Activated naive CD4-positive, alpha-beta T cell treated with anti-CD3 and anti-CD28 coated beads, Interleukin-2, amount 50 U/mL, for 16 hours (primary cell): ENCODE data around the gene CERK.

Experiments used
- DNase-seq: peaks from one replicate; pipeline ENCODE4 v3.0.0-alpha.2; 2020

The CERK gene

DNA sequence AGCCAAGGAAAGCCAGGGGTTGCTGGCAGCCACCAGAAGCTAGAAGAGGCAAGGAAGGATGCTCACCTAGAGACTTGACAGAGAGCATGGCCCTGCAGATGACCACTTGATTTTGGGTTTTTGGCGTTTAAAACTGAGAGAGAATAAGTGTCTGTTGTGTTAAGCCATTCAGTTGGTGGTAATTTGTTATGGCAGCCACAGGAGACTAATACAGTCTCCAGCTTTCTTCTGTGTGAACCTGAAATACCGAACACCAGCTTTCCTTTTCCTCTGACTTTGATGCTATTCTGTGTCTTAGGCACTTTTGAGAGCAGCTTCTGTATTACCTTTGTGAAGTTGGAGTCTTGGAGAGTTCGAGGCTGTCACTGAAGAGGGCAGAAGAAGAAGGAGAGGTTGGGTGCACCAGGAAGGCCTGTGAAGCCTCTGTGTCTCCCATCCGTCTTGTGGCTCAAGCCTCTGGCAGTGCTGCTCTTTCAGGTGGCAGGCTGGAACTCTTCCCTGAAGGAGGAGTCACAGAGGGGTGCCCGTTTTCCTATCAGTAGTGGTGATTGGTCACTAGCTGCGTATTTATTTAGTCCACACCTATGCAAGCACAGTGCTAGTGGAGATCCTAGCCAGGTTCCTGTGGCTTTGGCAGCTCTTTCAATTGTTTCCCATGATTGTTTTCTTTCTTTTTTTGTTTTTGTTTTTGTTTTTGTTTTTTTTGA lies 26.9 kb upstream of the CERK start:
- DNase-seq: no peak

GRCh38 chr22:46764140-46764680 lies 26.2 kb upstream of the CERK start:
- no peak for DNase-seq

DNA sequence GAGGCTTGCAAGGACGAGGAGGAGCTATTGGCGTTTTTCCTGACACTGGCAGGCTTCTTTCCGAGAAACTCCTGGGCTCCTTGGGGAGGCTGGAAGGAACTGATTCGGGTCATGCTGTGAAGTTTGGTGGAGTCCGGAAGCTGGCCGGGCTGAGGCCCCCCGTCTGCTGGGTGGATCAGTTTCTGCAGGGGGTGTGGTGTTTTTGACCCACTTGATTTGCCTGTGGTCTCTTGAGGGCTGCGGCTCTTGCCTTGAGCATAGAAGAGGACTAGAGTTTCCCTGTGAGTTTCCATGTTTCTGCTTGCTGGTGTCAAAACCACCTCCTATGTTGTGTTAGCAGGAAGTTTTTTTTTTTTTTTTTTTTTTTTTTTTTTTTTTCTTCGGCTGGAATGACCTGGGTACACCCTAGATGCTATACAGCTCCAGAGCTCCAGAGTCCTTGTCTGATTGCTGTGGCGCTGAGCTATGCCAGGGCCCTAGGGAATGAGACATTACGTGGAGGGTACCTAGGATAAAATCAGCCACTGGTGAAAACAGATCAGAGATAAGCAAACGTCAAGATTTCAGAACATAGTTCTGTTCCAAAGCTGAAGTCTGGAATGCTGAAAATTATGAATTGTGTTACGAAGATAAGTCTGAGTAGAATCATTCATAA lies 25.1 kb upstream of the CERK start:
- no peak for DNase-seq

DNA sequence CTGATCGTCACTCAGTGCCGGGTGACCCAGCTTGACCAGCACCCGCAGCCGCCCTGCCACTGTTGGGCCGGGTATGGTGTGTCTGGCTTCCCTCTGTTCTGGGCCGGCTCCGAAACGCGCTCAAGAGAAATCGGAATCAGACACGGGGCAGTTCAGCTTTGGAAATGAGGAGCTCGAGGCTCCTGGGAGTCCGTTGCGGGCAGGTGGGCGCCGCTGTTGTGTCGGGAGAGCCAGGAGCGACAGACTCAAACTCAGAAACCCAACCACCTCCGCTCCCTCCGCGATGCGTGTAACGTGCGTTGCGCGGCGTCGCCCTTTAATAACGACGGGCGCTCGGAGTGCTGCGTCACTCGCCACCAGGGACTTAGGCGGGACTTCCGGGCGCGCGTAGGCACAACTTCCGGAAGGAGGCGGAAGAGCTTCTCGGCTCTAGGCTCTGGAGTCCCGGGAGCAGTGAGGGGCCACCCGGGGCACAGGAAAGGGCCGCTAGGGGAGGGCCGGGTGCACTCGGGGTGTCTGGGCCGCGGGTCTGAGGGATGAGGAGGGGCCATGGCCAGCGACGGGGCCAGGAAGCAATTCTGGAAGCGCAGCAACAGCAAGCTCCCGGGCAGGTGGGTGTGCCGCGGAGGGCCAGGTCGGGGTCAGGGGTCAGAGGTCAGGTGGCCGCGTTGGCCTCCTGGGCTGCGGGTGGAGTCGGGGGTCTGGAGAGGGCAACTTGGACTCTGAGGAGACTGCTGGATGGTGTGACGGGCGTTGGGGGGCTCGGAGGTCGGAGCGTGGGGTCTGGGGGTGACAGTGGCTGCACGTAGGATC lies 24.4 kb upstream of the CERK start, which contains the start of gene TBC1D22A:
TSS of gene TBC1D22A (plus strand) at position 413 of the 813 bp plus-strand sequence. CDS start at position 550, 137 bp downstream.
- peak; percentile 96 for DNase-seq

DNA sequence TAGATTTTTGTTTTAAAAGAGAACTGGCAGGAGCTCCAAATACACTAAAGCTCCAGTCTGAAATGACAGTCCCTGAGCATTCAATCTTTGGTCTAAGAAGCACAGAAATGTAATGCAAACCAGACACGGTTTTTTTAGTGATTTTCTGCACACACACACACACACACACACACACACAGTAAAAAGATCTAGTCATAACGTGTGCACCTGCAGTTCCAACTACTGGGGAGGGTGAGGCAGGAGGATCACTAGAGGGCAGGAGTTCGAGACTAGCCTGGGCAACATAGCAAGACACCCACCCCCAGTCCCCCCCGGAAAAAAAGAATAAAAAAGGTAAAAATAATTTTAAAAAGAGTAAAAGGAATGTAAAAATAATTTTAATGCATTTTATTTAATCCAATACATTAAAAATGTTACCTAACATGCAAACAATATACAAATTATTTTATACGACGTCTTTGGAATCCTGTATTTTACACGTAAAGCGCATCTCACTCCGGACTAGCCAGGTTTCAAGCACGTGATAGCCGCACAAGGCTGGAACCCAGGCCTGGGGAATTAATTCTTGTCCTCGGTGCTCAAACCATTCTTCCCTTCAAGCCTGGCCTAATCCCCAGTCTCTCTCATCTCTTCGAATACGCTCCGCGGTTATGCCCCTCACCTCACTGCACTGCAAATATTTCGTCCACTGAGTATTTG lies 23.6 kb upstream of the CERK start:
- DNase-seq: no peak

DNA sequence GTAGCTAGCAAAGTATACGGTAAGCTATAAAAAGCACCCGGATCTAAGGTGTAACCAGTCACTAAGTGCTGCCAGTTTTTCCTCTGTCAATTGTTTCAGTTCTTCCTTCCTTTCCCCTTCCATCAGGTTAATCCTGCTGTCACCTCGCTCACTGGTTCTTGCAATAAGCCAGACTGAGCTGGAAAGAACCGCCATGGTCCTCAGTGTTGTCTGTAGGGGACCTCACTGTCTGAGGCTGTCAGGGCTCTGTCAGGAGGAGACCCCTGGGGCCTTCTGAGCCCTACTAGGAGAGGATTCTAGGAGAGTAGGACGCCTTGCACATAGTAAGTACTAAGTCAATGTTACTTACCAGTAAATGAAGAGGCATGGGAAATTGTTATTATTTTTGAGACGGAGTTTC lies 23.0 kb upstream of the CERK start:
- no peak for DNase-seq

DNA sequence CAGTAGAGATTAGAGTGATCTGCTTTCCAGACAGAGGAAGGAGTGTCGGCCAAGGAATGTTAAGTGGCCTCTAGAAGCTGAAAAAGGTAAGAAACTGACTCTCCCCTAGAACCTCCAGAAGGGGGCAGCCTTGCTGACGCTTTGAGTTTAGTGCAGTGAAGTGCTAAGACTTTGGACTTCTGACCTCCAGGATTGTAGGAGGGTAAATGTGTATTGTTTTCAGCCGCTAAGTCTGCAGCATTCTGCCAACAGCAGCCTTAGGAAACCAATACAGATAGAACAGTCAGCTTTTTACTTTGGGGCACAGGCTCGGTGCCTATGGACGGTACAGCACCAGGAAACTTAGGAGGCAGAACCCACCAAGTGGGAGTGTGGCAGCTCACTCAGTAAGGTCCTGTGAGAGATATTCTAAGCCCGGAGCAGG lies 20.8 kb upstream of the CERK start:
- peak; percentile 44 for DNase-seq

GRCh38 chr22:46758121-46758520 lies 20.1 kb upstream of the CERK start:
- no peak for DNase-seq

- DNase-seq: no peak
Observed at GRCh38 chr22:46757104-46757503, 19.1 kb upstream of the CERK start.

DNA sequence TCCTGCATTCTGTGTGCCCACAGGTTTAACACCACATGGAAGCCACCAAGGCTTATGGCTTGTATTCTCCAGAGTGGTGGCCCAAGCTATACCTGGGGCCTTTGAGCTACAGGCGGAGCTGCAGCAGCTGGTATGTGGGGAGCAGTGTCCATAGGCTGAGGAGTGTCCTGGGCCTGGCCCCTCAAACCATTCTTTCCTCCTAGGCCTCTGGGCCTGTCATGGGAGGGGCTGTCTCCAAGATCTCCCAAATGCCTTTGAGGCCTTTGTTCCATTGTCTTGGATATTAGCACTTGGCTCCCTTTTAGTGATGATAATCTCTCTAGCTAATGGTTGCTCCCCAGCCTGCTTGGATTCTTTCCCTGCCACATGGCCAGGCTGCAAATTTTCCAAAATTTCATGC lies 18.0 kb upstream of the CERK start:
- no peak for DNase-seq

GRCh38 chr22:46755525-46755924 lies 17.5 kb upstream of the CERK start:
- no peak for DNase-seq

DNA sequence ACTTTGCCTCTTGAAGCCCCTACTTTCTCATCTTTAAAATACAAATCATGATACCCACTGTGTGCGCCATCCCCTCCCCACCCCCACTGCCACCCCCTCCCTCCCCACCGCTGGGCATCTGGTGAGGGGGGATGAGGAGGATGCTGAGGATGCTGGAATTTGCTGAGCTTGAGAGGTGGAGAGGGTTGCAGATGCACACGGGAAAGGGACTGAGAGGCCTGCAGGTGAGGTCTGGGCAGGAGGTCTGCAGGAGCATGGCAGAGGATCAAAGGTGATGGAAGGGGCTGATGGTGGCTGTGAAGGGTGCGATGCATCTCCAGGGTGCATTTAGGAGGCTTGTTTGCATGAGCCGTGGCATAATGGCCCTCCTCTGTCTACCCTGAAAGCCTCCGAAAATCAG lies 16.8 kb upstream of the CERK start:
- DNase-seq: no peak

- no peak for DNase-seq
Observed at GRCh38 chr22:46754110-46754799, 16.2 kb upstream of the CERK start.

DNA sequence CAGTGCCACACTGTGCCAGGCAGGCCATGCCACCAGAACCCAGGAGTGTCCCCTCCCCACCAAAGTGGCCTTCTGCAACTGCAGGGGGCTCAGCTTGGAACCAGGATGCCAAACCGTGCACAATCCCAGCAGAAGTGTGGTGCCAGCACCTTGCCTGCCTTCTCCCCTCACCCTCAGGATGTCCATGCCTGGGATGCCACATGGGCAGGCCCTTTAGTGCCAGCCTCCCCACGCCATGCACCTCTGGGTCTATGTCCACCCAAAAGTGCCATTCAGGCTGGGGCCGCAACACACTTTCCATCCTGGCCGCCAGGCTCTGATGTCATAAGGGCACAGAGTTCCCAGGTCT lies 15.7 kb upstream of the CERK start:
- DNase-seq: no peak

DNA sequence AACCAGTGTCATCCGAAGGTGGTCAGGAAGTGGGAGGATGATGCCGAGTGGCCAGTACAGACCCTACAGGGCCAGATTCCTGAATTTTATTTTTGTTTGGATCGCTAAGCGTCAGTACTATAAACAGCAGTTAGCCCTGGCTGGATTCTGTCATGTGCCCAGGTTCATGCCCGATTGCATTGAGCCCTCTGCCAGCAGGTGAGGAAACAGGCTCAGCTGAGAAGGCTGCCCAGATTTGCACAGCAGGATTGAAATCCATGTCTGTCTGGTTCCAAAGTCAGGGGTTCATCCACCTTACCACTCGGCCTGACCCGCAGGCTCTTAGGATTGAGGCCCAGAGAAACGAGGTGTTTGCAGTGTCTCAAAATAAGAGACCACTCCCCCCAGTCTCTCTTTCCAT lies 15.3 kb upstream of the CERK start:
- no peak for DNase-seq

DNA sequence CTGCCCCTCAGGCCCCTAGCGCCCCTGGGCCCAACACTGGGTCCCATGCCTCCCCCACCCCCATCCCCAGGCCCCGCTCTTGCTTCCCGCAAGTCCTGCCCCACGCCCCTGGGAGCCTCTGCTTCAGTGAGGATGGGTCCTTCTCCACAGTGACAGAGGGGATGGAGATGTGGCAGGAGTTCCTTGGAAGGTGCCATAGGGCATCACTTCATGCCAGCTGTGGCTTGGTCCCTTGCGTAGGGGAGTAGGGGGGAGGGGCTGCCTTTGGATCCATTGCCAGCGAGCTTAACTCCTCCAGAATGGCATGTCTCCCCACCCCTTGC lies 14.9 kb upstream of the CERK start:
- no peak for DNase-seq

DNA sequence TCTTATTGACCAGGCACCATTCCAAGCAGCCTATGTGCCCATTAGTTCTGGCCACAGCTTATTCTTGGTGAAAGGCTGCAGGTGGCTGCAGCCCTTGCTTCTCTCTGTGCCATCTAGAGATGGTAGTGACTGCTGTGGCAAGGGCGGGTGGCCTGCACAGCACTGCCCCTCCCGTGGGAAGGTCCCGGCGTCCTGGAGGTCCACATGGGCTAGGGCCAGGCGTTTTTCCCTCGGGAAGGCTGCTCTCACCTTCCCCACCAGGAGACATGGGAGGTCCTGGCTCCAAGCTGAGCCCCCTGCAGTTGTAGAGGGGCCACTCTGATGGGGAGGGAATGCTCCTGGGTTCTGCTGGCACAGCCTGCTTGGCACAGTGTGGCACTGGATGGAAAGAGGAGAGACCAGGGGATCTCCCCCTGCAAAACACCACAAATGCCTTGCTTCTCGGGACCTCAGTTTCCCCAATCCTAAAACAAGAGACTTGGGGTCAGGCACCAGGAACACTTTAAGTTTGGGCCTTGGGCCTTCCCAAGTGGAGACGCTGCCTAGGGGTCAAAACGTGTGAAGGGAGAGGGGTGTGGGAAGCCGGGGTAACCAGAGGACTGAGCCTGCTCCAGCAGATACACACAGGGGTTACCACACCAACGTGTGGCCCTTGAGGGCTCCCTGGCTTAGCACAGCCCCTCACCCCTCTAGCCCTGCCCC lies 14.4 kb upstream of the CERK start:
- no peak for DNase-seq

DNA sequence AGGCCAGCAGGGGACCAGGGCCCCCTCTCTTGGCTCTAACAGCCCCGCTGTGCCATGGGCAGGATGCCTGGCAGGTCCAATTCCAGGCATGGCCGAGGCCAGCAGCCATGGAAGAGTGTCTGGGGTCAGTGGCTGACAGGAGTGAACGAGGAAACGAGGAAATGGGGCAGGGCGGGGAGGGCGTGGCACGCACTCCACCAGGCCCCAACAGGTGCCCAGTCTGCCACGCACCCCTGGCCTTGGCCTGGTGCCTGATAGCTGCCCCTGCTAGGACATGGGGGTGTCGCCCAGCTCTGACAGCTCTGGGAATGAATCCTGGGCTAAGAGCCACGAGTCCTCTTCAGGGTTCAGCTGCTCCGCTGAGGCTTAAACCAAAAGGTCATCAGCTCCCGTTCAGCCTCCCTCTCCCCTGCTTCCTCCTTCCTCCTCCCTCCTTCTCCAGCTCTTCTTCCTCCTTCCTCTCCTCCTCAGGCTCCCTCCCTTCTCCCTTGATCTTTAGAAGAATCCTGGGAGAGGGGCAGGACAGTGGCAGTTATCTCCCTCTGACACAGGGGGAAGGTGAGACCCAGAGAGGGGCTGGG lies 12.9 kb upstream of the CERK start:
- DNase-seq: no peak

DNA sequence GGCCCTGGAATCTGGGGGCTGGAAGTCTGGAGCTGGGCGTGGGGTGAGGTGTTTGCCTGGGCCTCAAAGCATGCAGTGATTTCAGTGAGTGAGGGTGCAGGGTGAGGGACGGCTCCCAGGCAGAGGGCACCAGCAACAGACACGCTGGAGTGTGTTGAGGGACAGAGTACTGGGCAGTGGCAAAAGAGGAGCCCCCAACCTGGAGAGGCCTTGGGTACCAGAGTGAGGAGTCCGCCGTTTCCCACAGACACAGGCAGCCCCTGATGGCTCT lies 12.4 kb upstream of the CERK start:
- DNase-seq: no peak

DNA sequence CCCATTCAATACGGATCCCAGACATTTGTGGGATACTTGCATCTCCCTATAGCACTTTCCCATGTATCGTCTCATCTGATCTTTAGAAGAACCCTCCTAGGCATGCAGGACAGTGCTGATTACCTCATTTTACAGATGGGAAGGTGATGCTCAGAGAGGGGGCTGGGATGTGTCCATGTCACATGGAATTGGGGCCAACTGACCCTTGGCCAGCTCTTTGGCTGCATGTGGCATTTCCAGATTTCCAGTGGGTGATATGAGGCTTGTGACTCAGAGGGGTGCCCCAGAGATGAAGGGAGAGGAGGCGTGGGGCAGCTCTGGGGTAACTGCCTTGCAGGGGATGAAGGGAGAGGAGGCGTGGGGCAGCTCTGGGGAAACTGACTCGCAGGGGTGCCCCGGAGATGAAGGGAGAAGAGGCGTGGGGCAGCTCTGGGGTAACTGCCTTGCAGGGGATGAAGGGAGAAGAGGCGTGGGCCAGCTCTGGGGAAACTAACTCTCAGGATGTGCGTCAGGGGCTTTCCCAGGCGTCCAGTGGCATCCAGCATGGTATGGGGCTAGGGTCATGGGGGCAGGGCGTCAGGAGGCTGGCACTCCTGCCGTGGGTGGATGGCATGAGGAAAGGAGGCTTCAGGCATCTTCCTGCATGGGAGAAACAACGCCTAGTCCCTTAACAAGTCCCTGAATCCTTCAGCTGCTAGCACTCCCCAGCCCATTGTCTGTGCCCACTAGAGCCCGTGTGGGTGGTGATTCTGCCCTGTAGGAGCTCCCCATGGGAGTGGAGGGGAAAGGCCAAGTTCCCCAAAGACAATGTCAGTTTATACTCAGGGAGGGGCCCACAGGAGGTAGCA lies 11.9 kb upstream of the CERK start:
- no peak for DNase-seq
